Measurements from ENCODE around the gene CSTA. TPM values are rescaled to one million over a fixed set of nuclear protein-coding genes. Genes with fewer than 3 reads are reported as not detected.

CSTA gene
- total RNA-seq, 3 donors from 2014 or later: not detected

DNA sequence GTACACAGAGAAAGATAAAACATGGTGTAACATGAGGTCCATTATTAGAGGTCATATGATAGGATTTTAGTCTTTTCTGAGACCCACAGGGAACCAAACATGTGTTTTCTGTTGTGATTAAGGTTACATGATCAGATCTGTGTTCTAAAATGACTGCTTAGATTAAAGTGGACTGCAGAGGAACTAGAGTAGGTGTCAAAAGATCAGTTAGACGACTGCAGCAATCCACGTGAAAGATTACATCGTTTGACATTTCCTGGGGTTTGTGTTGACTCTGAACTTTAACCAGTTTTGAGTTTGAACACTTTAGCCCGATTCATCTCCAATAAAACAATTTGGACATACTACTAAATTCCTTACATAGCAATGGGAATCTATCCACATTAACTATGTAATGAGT lies 52.9 kb downstream of the CSTA start:
- DNase-seq (no peak), ATAC-seq (no peak)
- peaks cover 21% of the 10 kb centered on the region for H3K36me3 Mint-ChIP-seq (ENCODE audit: insufficient read depth)
- H3K9me3 Mint-ChIP-seq: no peaks in the 10 kb centered on the region
- peaks cover 27% of the 10 kb centered on the region for H3K4me1 Mint-ChIP-seq (ENCODE audit: low read depth)
- H3K27me3 Mint-ChIP-seq (ENCODE audit: low read depth): no peaks in the 10 kb centered on the region
- no peak overlapping the region for H3K4me3 Mint-ChIP-seq

DNA sequence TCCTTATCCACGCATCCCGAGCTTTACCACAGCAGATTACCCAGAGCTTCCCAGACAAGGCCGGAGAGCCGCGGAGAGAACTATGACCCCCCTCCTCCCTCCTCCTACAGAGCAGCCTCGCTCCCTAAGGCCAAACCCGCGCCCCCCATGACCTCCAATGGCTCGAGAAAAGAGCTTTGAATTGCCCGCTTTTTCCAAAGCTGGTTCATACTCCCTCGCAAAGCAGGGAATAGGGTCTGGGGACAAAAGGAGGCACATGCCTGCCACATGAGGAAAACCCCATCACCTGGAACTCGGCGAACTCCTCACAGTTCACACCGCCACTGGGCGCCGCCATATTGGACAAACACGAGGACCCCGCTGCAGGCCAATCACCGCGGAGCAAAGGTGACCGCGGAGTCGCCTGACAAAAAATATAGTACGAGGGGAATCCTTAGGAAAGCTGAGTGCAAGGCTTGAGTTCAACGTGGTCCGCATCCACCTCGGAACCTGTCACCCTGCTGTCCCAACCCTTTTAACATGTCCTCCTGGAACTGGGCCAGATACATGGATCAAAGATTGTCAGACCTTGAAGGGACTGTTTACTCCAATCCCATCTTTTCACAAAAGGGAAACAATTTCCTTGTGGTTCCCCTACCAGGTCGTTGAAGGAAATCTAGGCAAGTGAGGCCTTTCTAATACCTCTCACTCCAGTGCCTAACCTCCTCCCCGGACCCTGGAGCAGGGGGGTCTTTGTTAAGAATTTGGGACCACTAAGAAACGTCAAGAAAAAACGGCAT lies 58.0 kb downstream of the CSTA start, which contains the start of gene MIX23:
MIX23 (minus strand) TSS at position 344 of the 779 bp plus-strand sequence; CDS start at position 337, 7 bp downstream.
- peak within 1 kb of the TSS; percentile 92 for H3K4me3 Mint-ChIP-seq
- peak; percentile 81 for DNase-seq
- peaks cover 40% of the 10 kb centered on the region for H3K4me1 Mint-ChIP-seq (ENCODE audit: low read depth)
- ATAC-seq: peak; percentile 58 to 63
- no peaks in the 10 kb centered on the region for H3K9me3 Mint-ChIP-seq
- H3K27me3 Mint-ChIP-seq (ENCODE audit: low read depth): no peaks in the 10 kb centered on the region
- H3K36me3 Mint-ChIP-seq (ENCODE audit: insufficient read depth): peaks cover 19% of the 10 kb centered on the region

DNA sequence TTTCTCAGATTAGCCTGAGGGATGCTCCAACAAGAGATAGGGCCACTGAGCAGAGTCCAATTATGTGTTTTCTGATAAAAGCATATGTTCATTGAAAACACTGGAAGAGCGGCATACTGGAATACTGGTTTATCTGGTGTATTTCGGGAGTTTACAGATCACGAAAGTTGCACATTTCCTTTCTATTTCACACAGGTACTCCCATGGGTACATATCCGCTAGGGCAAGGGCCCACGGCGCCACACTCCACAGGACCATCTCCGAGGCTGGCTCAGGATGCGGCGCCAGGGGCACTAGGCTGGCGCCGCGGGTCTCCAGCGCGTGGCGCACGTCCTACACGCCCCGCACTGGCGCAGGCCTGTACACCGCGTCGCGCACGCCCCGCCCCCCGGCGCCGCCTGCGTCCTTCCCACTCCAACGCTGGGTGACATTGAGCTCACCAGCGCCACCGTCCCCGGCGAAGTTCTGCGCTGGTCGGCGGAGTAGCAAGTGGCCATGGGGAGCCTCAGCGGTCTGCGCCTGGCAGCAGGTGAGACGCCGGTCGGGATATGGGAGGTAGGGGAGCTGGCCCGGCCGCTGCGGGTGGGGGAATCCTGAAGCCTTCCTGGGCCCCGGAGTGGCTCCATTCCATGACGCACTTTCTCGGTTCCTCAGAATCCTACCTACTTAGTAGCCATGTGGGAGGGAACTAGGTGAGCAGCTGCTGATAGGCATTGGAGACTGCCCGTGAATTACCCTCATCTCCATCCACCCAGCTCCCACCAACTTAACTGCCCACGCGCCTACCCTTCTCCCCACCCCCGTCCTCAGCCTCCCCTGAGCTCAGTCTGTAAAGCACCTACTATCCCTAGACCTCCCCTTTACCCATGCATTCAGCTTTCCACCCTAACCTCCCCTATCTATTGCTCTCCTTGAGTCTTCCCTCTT lies 59.0 kb downstream of the CSTA start, which contains the start of gene FAM162A:
FAM162A (plus strand) TSS at position 412 of the 927 bp plus-strand sequence; CDS start at position 496, 84 bp downstream.
- ATAC-seq (peak; percentile 95 to 96), DNase-seq (peak; percentile 91)
- no peaks in the 10 kb centered on the region for H3K27me3 Mint-ChIP-seq (ENCODE audit: low read depth)
- H3K4me3 Mint-ChIP-seq: peak within 1 kb of the TSS; percentile 92
- H3K9me3 Mint-ChIP-seq: no peaks in the 10 kb centered on the region
- H3K36me3 Mint-ChIP-seq (ENCODE audit: insufficient read depth): peaks cover 19% of the 10 kb centered on the region
- peaks cover 44% of the 10 kb centered on the region for H3K4me1 Mint-ChIP-seq (ENCODE audit: low read depth)

DNA sequence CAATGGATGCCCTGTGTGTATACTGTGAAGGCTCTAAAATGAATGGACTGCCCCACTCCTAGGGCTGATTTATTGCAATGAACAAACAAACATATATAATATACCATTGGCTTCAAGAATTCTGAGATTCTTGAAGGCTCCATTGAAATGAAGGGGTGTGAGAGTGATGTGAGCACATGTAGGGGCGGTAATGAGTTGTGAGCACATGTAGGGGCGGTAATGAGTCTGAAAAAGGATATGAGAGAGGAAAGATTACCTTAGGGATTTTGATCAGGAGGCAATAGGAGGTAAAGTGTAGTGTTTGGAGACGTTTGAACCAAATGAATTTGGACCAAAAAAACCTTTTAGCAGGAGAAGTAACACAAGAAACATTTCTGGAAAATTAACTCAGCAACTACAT lies 62.7 kb downstream of the CSTA start:
- no peaks in the 10 kb centered on the region for H3K9me3 Mint-ChIP-seq
- H3K36me3 Mint-ChIP-seq (ENCODE audit: insufficient read depth): peaks cover 16% of the 10 kb centered on the region

DNA sequence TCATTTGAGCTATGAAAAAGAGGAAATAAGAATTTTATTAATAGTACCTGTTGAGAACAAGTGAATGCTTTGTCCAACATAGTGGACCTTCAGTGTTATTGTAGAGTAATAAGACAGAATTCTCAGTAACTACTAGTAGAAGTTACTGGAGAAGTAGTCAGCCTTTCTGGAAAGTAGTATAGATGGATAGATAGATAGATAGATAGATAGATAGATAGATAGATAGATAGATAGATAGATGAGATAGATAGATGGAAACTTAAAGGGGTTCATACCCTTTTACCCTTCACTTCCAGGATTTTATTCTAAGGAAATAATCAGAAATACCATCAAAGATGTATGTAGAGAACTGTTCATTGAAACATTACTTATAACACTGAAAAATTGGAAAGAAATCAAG lies 64.1 kb downstream of the CSTA start:
- DNase-seq (no peak), ATAC-seq (no peak)
- H3K36me3 Mint-ChIP-seq (ENCODE audit: insufficient read depth): peaks cover 18% of the 10 kb centered on the region
- no peaks in the 10 kb centered on the region for H3K27me3 Mint-ChIP-seq (ENCODE audit: low read depth)
- H3K9me3 Mint-ChIP-seq: no peaks in the 10 kb centered on the region
- no peak overlapping the region for H3K4me3 Mint-ChIP-seq
- peaks cover 34% of the 10 kb centered on the region for H3K4me1 Mint-ChIP-seq (ENCODE audit: low read depth)

More for the DNA sequence above, 62.7 kb downstream of the CSTA start:
- ATAC-seq: no peak
- no peak overlapping the region for H3K4me3 Mint-ChIP-seq
- no peak for DNase-seq
- peaks cover 34% of the 10 kb centered on the region for H3K4me1 Mint-ChIP-seq (ENCODE audit: low read depth)
- no peaks in the 10 kb centered on the region for H3K27me3 Mint-ChIP-seq (ENCODE audit: low read depth)

DNA sequence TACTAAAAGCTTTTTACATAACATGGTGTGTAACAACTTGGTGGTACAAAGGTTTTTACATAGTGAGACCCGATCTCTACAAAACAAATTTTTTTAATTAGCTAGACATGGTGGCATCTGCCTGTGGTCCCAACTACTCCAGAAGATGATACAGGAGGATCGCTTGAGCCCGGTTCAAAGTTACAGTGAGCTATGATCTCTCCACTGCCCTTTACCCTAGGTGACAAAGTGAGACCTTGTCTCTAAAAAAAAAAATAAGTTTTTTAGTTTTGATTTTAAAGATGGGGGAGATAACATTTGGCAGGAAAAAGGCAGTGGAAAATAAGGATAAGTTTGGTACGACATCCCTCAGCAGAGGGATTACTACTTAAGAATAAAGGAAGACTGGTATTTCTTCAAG lies 64.8 kb downstream of the CSTA start:
- Mint-ChIP-seq H3K4me3 (no peak overlapping the region), H3K36me3 (ENCODE audit: insufficient read depth) (peaks cover 18% of the 10 kb centered on the region), H3K9me3 (no peaks in the 10 kb centered on the region), H3K27me3 (ENCODE audit: low read depth) (no peaks in the 10 kb centered on the region), H3K4me1 (ENCODE audit: low read depth) (peaks cover 30% of the 10 kb centered on the region)
- ATAC-seq (no peak), DNase-seq (no peak)

DNA sequence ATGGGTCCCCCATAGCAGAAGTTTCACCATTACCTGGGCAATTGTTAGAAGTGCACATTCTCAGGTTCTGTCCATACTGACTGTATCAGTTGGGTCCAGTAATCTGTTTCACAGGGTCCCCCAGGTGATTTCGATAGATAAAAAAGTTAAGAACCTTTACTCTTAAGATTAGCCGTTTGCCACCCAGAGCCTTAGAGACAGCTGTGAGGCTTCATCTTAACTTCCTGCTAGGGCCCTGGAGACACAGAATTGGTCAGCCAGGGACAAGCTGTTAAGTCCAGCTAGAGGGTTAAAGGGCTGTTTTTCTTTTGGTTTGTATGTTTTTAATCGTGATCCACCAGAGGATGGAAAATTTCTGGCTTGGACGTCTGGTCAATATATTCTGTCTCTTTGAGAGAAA lies 65.6 kb downstream of the CSTA start:
- DNase-seq (no peak), ATAC-seq (no peak)
- Mint-ChIP-seq H3K27me3 (ENCODE audit: low read depth) (no peaks in the 10 kb centered on the region), H3K9me3 (no peaks in the 10 kb centered on the region), H3K36me3 (ENCODE audit: insufficient read depth) (peaks cover 18% of the 10 kb centered on the region), H3K4me1 (ENCODE audit: low read depth) (peaks cover 33% of the 10 kb centered on the region), H3K4me3 (no peak overlapping the region)

Other genes with a start within 250 kb of the CSTA start
- under 1 TPM in 2 of 3 donors, not detected in 1; 0.08 to 0.16 TPM for gene CASR, start 141.6 kb upstream of the CSTA start, total RNA-seq
- gene MIX23, start 58.0 kb downstream of the CSTA start, total RNA-seq: 100 to 1,000 TPM; 143 to 160 (median 156) TPM
- gene FAM162A, start 58.9 kb downstream of the CSTA start, total RNA-seq: 10 to 100 TPM; 54.2 to 73.2 (median 69.1) TPM
- 1 to 10 TPM; 1.6 to 2.8 (median 1.9) TPM for gene WDR5B, start 90.8 kb downstream of the CSTA start, total RNA-seq
- gene KPNA1, start 189.7 kb downstream of the CSTA start, total RNA-seq: 10 to 100 TPM; 56.4 to 61.2 (median 61.2) TPM
- gene PARP9, start 239.1 kb downstream of the CSTA start, total RNA-seq: 10 to 100 TPM; 18.2 to 30.9 (median 20.3) TPM
- 10 to 100 TPM; 21.6 to 36.5 (median 25.2) TPM for gene DTX3L, start 239.1 kb downstream of the CSTA start, total RNA-seq

Data from activated T-cell treated with anti-CD3 and anti-CD28 coated beads, Interleukin-2, amount 50 U/mL, for 4 hours (primary cell).